Measurements from ENCODE around the gene TRAPPC3. TPM values are rescaled to one million over a fixed set of nuclear protein-coding genes. Genes with fewer than 3 reads are reported as not detected.
A peak's percentile ranks its signal among the peaks of the same experiment; 100 is the strongest.

Gene TRAPPC3
- total and polyA plus RNA-seq, 9 of the 15 experiments (the other 6 are each of a cell fraction or from before 2014, with no cell fraction given), result 20.6 to 141 (median 112) TPM

- H3K27me3 ChIP-seq (ENCODE audit: control insufficient read depth in 2 of 2, insufficient read depth in 2 of 2, low read length in 2 of 2), result no peaks in the 10 kb centered on the region
- DNase-seq (ENCODE audit: extremely low read depth in 1 of 4, low spot score in 3 of 4) (no peak), ATAC-seq (peak; percentile 7; the same call in 2 of the 3 replicates), FAIRE-seq (peak; percentile 40)
- H3K9me3 ChIP-seq (replicated peaks; ENCODE audit: control insufficient read depth, insufficient read depth, low read depth, low read length), result no peaks in the 10 kb centered on the region
- peaks cover 4% of the 10 kb centered on the region; the same call in 1 of the 3 replicates for H3K79me2 ChIP-seq (ENCODE audit: control insufficient read depth, insufficient read depth, low read length)
- intact Hi-C loops (cut with micrococcal nuclease), result no loop called here
- BruUV-seq (replicated peaks), result no TSS peak
- no peak overlapping the region for H3K4me2 ChIP-seq (ENCODE audit: insufficient read depth, low read length)
- peaks cover 5 to 6% of the 10 kb centered on the region in 2 experiments; a peak in 3 of 5 replicates for H3K4me1 ChIP-seq (replicated peaks in 1 of 2; ENCODE audit: control insufficient read depth in 2 of 2, insufficient read depth in 2 of 2, low read length in 2 of 2)
- no peak overlapping the region for H3K9ac ChIP-seq (ENCODE audit: insufficient read depth in 1 of 2, low read depth in 2 of 2, low read length in 2 of 2)
- H2AFZ ChIP-seq (ENCODE audit: low read depth, low read length), result no peak overlapping the region
- H4K20me1 ChIP-seq (replicated peaks; ENCODE audit: control insufficient read depth, insufficient read depth, low read length), result 0 out of 2 replicates have a peak, but pooled peaks cover 6% of the 10 kb centered on the region
- ChIA-PET POLR2A (interaction anchor here (1.2 to 1.6 kb wide), 4 partner anchors 9 to 24 kb away, joined by 4 to 8 read pairs (median 4); partner anchors contain the start of gene TRAPPC3), CTCF (ENCODE audit: low intra/inter-chr PET ratio) (interaction anchor here (1.5 to 5.8 kb wide), 2 partner anchors 36 to 52 kb away, joined by 4 to 116 read pairs; no protein-coding TSS in a partner anchor)
- H3K9me1 ChIP-seq (ENCODE audit: control insufficient read depth, insufficient read depth, low read length), result peaks cover 4% of the 10 kb centered on the region
- TF ChIP-seq POLR2A (conservative IDR thresholded peaks at IDR 0.05) (peak; percentile 32; the same call in 1 of the 2 replicates), GATAD2B (IDR thresholded peaks at IDR 0.05; ENCODE audit: borderline replicate concordance) (no peak), ELF4 (CRISPR knock-in tag; IDR thresholded peaks at IDR 0.05) (0 out of 2 replicates have a peak, but pooled peaks have one; percentile 23), SAFB2 (IDR thresholded peaks at IDR 0.05; ENCODE audit: borderline replicate concordance, low read depth, low read length, severe bottlenecking) (no peak), SPI1 (IDR thresholded peaks at IDR 0.05; ENCODE audit: borderline replicate concordance, low read depth, low read length) (0 out of 2 replicates have a peak, but pooled peaks have one; percentile 1)
- no peak overlapping the region for H3K4me3 ChIP-seq
- H3K36me3 ChIP-seq (ENCODE audit: control insufficient read depth, insufficient read depth, low read length), result peaks cover 43% of the 10 kb centered on the region
- in situ Hi-C loops (cut with MboI), result no loop called here
- H3K27ac ChIP-seq (ENCODE audit: extremely low read depth, low read depth, low read length), result peak overlapping the region; percentile 38; the same call in 1 of the 3 replicates
Observed at GRCh38 chr1:36135796-36136195, 13.5 kb downstream of the TRAPPC3 start.

- peak overlapping the region; percentile 38; the same call in 2 of the 3 replicates for H3K27ac ChIP-seq (ENCODE audit: extremely low read depth, low read depth, low read length)
- BruUV-seq (replicated peaks), result no TSS peak
- DNase-seq (ENCODE audit: extremely low read depth in 1 of 4, low spot score in 3 of 4) (peak in 1 of 4 experiments; percentile 15), ATAC-seq (peak; percentile 5), FAIRE-seq (no peak)
- H3K79me2 ChIP-seq (ENCODE audit: control insufficient read depth, insufficient read depth, low read length), result peaks cover 2% of the 10 kb centered on the region; the same call in 1 of the 3 replicates
- H2AFZ ChIP-seq (ENCODE audit: low read depth, low read length), result peak overlapping the region; percentile 69
- WGBS (ENCODE audit: insufficient coverage, low coverage, missing lambda C conversion rate), result 68% methylated on average over 6 of the region's 6 CpGs
- H4K20me1 ChIP-seq (replicated peaks; ENCODE audit: control insufficient read depth, insufficient read depth, low read length), result 0 out of 2 replicates have a peak, but pooled peaks cover 1% of the 10 kb centered on the region
- peaks cover 40% of the 10 kb centered on the region for H3K36me3 ChIP-seq (ENCODE audit: control insufficient read depth, insufficient read depth, low read length)
- intact Hi-C loops (cut with micrococcal nuclease), result no loop called here
- POLR2A ChIA-PET, result interaction anchor here (0.7 to 1.6 kb wide), 12 partner anchors 10 to 303 kb away, joined by 3 to 8 read pairs (median 3); partner anchors contain the start of gene TRAPPC3
- H3K4me2 ChIP-seq (ENCODE audit: insufficient read depth, low read length), result no peak overlapping the region; the same call in 1 of the 2 replicates
- no peaks in the 10 kb centered on the region for H3K9me3 ChIP-seq (replicated peaks; ENCODE audit: control insufficient read depth, insufficient read depth, low read depth, low read length)
- no peaks in the 10 kb centered on the region for H3K27me3 ChIP-seq (ENCODE audit: control insufficient read depth in 2 of 2, insufficient read depth in 2 of 2, low read length in 2 of 2)
- H3K9me1 ChIP-seq (ENCODE audit: control insufficient read depth, insufficient read depth, low read length), result peaks cover 2% of the 10 kb centered on the region
- H3K9ac ChIP-seq (ENCODE audit: insufficient read depth in 1 of 2, low read depth in 2 of 2, low read length in 2 of 2), result peak overlapping the region; percentile 5 to 15; a peak in 1 of 4 replicates
- CTCF ChIA-PET (ENCODE audit: low intra/inter-chr PET ratio), result interaction anchor here (0.6 to 5.8 kb wide), 6 partner anchors 14 to 277 kb away, joined by 3 to 116 read pairs (median 4); partner anchors contain the start of gene TRAPPC3
- in situ Hi-C loops (cut with MboI), result no loop called here
- no peak overlapping the region for H3K4me3 ChIP-seq
- peaks cover 5 to 6% of the 10 kb centered on the region in 2 experiments; a peak in 3 of 5 replicates for H3K4me1 ChIP-seq (replicated peaks in 1 of 2; ENCODE audit: control insufficient read depth in 2 of 2, insufficient read depth in 2 of 2, low read length in 2 of 2)
- TF ChIP-seq DMBX1 (CRISPR knock-in tag; IDR thresholded peaks at IDR 0.05; ENCODE audit: borderline replicate concordance) (0 out of 2 replicates have a peak, but pooled peaks have one; percentile 34), MXI1 (IDR thresholded peaks at IDR 0.05; ENCODE audit: low read depth, low read length) (no peak), SP2 (IDR thresholded peaks at IDR 0.05; ENCODE audit: extremely low read depth, low read depth, low read length, poor library complexity, severe bottlenecking) (peak; percentile 6), ZNF589 (CRISPR knock-in tag; IDR thresholded peaks at IDR 0.05; ENCODE audit: low read depth) (0 out of 2 replicates have a peak, but pooled peaks have one; percentile 57), ZNF143 (CRISPR knock-in tag; IDR thresholded peaks at IDR 0.05) (peak; percentile 41; the same call in 1 of the 2 replicates), FOXP4 (CRISPR knock-in tag; IDR thresholded peaks at IDR 0.05; ENCODE audit: borderline replicate concordance) (no peak), EP400 (IDR thresholded peaks at IDR 0.05) (0 out of 2 replicates have a peak, but pooled peaks have one; percentile 5), ZNF584 (CRISPR knock-in tag; IDR thresholded peaks at IDR 0.05; ENCODE audit: low read depth) (0 out of 2 replicates have a peak, but pooled peaks have one; percentile 77)
Observed at GRCh38 chr1:36135330-36135667, 14.0 kb downstream of the TRAPPC3 start.

All from K562 (cell line).